Stimulated activated CD8-positive, alpha-beta memory T cell treated with anti-CD3 and anti-CD28 coated beads, Interleukin-12 subunit alpha, Interleukin-12 subunit beta, amount 100 ng/mL, for 1 hour (primary cell): ENCODE results near the gene GTF2H1.
"Not testable (repeated sequence)": the region's sequence is repeated elsewhere in the genome, so short reads cannot be mapped to it uniquely, and the experiment has no call there.

ENCODE experiments used
- DNase-seq: peaks from one replicate; pipeline ENCODE4 v3.0.0-alpha.2; 2020; ENCODE audit warnings: low read depth

GTF2H1 gene

DNA sequence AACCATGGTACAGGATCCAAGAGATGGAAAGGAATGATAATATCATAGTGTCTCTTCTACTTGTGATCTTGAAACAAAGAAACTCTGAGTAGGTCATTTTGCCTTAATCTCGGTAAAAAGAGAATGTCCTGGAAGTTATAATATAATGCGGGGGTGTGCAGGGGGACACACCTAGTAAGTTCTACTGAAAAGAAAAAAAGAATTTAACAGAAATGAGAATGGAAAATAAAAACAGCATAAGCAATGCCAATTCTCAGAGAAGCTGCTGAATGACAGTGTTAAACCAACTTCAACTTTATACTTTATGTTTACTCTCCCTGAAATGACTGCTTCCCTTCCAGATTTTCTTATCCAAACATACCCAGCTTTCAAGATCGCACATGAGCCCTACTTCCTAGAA is 2.5 kb upstream of the GTF2H1 start:
- no peak for DNase-seq

DNA sequence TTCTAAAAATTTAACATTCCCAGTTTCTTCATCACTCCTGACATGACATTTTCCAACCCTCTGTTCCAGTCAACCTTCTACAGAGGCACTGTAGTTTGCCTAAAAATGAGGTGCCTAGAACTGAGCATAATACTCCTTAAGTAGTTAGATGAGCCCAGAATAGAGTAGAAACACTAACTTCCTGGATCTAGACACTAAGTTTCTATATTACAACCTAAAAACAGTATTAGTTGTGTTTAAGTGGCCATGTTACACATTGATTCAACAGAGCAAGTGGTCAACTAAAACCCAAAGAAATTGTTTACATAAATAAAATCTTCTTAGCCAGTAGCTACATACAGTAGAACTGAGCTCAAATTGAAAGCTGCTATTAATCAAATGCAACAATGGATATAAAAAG is 1.8 kb upstream of the GTF2H1 start:
- no peak for DNase-seq

DNA sequence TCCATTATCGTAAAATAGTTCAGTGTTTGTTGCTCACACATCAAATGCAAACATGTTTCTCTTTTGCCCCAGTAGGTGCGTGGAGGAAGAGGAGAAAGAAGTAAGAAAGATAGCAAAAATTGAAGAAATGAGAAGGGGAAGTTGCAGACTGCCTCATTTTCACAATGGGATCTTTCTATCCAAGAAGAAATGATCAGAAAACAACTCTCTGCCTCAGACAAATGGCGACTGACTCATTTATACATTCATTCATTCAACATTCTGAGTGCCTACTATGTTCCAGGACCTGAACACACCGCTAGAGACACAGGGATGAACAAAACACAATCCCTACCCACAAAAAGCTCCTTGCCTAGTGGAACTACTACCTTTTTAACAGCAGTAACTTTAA is 794 bp upstream of the GTF2H1 start:
- no peak for DNase-seq

DNA sequence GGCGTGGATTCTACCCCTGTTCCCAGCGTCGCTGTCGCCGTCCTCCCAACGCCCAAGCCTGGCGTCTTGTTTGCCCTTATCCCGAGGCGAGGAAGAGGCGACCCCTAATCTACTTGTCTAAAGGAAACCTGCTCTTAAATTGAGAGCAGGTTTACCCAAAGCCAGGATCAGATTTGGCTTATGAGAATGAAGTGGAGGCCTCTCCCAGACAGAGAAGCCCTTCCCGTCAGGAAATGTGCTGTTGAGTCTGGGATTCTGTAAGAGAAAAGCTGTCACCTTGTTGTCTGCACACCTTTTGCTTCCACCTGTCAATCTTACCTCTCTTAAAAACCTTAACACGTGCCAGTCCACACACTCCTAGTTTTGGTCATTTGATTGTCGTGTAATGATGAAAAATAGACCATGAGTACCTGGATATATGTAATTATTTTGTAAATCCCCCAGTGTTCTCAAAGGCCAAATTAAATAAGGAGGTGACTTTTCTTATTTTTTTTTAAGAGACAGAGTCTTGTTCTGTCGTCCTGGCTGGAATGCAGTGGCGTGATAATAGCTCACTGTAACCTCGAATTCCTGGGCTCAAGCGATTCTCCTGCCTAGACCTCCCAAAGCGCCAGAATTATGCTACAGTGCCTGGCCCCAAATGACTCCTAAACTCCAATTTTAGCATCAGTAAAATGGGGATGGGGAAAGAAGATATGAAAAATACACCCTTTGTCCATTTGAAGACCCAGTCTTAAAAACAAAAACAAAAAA is 627 bp downstream of the GTF2H1 start:
- DNase-seq, result no peak

DNA sequence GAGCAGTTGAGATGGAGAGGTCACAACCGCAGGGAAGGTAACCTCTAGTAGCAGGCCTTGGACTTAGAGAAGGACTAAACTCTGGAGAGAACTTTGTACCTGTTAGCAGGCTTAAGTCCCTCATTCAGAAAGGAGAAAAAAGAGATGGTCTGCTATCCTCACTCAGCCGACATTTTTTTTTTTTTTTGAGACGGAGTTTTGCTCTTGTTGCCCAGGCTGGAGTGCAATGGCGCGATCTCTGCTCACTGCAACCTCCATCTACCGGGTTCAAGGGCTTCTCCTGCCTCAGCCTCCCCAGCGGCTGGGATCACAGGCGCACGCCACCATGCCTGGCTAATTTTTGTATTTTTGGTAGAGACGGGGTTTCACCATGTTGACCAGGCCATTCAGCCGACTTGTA is 1.5 kb downstream of the GTF2H1 start:
- DNase-seq, result not testable (repeated sequence)

DNA sequence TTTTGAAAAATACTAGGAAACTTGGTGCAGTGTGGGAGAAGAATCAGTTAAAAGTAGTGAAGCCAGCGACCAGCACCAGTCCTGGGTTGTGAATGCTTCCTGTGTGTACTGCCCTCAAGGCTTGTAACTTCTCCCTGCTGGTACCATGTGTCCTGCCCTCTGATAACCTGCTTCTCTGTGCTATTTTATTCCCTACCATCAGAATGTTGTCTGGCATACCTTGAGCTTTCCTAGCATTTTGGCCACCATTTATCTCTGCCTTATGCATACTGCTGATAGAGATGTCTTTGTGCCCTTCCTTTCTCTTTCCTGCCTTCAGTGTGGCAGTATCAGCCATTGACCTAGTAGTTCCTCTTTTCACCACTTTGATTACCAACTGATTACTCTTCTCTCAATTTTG is 2.0 kb downstream of the GTF2H1 start:
- no peak for DNase-seq

DNA sequence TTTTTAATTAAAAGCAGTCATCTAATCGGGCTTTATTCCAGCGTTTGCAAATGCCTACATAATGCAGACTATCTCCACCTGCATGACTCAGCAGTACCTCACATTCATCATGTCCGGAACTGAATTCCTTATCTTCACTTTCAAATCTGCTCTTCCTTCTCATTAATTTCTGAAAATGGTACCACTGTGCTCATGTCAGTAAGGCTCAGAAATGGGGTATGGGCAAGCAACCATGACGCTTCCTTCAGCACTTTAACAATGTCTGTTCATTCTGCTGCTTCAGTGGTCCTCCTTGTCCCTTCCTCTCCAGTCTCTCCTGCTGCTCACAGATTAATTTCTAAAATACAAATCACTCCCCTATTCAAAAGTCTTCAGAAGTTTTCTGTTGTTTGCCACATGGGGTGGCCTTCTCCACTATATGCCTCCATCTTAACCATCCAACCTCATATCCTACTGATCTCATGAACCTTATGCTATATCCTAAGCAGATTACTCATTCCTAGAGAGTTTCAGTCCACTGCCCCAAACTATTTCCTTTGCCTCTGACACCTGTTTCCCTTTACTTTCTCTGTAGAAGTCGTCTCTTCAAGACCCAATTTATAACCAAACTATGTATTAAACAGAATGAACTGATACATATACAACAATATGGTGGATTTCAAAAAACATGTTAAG is 7.0 kb downstream of the GTF2H1 start:
- no peak for DNase-seq

DNA sequence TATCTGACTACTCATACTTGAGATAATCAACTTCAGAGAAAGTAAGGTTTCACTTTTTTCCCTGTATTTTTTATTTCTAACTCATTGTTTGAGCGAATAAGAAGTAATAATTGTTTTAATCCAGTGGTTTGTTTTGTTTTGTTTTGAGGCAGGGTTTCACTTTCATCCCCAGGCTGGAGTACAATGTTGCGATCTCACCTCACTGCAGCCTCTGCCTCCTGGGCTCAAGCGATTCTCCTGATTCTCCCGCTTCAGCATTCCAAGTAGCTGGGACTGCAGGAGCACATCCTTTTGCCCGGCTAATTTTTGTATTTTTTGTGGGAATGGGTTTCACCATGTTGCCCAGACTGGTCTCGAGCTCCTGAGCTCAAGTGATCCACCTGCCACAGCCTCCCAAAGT is 8.6 kb downstream of the GTF2H1 start:
- DNase-seq, result no peak

DNA sequence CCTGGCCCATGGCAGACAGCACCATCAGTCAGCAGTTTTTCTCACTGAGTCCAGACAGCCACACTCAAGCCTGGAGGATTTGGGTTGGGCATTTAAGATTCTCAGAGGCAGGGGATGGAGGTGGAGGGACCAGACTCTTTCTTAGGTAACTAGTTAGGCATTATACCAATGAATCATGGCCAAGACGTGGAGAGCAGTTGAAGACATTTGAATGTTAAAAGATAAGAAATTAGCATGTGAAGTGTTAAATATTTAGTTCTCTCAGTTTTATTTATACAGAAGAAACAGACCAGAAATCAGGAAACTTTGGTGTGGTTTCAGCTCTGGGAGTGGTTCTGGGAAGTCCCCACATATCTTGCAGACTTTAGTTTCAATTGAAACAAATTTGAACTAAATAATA is 9.9 kb downstream of the GTF2H1 start:
- DNase-seq, result no peak

DNA sequence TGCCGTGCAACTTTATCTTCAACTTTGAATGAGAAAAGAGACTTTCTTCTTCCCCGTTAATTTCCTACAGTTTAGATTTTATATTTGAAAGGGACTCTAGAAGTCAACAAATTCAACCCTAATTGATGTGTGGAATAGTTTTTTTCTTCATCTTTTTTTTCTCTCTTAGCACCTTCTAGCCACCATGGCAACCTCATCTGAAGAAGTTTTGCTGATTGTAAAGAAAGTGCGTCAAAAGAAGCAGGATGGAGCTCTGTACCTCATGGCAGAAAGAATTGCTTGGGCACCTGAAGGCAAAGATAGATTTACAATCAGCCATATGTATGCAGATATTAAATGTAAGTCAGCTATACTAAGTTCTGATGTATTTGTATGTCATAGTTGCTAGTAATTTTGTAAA is 10.5 kb downstream of the GTF2H1 start:
- no peak for DNase-seq

DNA sequence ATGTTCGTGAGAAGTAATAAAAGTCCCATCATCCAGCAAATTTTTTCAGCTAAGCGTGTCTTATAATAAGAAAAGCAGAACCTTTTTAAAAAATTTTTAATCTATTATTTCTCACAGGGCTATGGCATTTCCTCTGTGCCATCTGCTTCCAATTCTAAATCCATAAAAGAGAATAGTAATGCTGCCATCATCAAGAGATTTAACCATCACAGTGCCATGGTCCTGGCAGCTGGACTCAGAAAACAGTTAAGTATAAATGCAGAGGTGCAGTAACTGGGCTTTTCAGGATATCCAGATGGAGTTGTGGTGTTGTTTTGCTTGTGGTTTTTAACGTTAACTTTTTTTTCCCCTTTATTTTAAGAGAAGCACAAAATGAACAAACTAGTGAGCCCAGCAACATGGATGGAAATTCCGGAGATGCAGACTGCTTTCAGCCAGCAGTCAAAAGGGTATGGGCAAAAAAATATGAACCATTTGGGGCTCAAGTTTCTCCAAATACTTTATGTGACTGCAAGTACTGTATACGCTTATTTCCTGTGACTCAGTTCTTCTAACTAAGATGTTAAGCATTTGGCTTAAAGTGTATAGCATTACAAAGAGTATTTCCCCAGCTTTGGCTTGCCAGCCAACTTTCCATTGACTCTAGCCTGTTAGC is 25.2 kb downstream of the GTF2H1 start:
- DNase-seq, result no peak

DNA sequence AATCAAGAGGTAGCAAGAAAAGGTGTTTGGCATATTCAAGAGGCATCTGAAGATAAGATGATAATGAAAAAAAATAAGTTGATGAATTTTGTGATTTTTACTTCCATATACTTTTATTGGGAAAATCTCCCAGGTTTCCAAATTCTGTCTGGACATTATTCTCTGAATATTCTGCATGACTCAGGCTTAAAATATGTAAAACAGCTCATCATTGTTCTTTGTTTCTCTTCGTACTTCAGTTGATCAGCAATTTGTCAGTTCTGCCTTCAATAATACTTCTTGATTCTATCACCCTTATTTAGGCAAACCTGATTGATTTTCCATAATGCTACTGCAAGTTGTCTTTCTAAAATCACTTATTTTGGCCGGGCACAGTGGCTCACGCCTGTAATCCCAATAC is 30.2 kb downstream of the GTF2H1 start:
- no peak for DNase-seq

DNA sequence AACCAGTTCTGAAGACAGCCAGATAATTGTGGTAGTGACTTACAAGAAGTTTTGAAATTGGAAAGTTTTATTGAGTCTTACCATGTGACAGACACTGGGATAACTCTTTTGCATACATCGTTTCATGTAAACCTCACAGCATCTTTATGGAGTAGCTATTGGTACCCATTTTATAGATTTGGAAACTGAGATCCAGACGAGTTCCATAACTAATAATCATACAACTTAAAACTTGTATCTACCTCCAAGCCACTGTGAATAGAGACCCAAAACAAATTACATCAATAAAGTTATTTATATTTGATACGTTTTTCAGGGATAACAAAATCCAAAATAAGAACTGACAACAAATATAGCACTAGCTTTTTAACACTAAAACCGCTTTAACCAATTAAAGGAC is 36.3 kb downstream of the GTF2H1 start:
- no peak for DNase-seq

DNA sequence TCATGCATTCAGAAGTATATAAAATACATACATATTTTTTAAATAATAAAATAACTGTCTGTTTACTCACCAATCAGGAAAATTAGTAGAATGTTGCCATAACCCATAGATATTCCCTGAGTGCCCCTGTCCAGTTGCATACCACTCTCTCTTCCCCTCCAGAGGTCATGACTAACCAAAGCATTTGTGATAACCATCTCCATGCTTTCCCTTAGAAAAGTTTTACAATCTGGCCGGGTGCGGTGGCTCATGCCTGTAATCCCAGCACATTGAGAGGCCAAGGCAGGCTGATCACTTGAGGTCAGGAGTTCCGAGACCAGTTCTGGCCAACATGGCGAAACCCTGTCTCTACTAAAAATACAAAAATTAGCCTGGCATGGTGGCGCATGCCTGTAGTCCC is 38.8 kb downstream of the GTF2H1 start:
- no peak for DNase-seq

DNA sequence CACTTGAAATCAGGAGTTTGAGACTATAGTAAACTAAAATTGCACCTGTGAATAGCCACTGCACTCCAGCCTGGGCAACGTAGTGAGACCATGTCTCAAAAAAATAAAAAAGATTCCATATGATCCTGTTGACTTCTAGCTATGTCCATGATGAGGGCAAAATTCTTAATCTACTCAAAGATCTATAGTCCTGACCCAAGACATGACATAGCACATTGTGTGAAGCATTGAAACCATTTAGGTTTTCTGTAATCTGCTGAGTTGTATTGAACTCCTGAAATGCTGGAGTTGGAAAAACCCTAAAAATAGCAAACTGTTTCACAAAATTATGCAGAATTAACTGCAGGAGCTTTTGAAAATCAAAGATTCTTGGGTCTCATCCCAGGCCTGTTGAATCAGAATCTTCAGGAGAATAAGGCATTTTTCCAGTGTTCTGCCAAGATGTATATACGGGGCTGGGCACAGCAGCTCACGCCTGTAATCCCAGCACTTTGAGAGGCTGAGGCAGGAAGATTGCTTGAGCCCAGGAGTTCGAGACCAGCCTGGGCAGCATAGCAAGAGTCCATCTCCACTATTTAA is 42.2 kb downstream of the GTF2H1 start:
- no peak for DNase-seq

DNA sequence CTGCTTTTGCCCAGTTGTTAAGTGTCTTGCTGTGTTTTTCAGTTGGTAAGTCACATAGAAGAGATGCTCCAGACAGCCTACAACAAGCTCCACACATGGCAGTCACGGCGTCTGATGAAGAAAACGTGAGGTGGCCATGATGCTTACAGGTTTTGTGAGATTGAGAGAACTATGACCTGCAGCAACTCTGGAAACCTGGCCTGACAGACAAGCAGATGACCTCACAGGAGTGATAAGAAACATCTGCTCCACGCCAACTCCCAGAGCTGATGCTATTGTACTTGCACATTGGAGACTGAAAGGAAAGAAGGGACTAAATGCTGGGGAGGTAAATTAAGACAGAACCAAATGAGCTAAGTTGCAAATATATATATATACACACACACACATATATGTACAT is 43.4 kb downstream of the GTF2H1 start:
- no peak for DNase-seq

DNA sequence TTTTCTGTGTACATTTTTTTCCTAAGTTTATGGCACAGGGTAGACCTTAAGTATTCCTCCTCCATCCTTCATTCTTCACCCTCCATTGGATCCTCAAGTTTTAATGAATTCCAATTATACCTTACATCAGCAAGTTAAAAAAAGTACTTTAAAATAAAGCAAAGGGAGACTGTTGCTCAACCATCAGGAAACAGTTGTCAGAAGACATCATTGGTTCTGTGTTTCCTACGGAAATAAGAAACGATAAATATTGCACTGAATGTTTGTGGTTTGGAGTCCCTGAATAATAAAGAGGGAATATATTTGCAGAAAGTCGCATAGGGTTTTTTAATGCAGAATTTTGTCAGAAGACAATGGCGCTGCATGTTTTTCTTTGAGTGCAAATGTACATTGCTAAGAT is 43.9 kb downstream of the GTF2H1 start:
- no peak for DNase-seq

DNA sequence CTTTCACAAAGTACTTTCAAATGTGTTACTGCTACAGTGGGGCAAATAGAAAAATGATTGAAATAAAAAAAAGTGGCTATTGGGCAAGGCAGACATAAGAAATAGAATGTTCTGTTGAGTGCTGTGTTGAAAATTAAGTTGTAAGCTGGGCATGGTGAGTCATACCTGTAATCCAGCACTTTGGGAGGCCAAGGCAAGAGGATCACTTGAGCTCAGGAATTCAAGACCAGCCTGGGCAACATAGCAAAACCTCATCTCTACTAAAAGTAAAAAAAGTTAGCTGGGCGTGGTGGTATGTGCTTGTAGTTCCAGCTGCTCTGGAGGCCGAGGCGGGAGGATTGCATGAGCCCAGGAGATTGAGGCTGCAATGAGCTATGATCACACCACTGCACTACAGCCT is 45.1 kb downstream of the GTF2H1 start:
- DNase-seq, result no peak

DNA sequence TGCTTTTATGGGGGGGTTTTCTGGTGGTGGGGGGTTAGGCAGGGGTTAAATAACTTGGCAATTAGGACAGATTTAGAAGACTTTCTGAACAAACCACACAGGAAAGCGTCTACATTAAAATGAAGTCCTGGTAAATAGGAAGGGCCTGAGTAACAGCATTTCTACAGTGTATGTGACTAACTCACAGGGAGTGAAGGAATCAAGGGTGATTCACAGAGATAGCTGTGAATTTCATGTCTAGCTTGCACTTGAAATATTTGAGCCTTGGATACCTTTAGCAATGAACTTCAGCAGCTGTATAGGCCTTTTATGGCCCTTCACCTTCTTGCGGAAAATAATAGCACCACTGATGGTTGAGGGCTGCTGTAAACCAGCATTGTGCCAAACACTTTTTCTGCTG is 45.9 kb downstream of the GTF2H1 start:
- no peak for DNase-seq

DNA sequence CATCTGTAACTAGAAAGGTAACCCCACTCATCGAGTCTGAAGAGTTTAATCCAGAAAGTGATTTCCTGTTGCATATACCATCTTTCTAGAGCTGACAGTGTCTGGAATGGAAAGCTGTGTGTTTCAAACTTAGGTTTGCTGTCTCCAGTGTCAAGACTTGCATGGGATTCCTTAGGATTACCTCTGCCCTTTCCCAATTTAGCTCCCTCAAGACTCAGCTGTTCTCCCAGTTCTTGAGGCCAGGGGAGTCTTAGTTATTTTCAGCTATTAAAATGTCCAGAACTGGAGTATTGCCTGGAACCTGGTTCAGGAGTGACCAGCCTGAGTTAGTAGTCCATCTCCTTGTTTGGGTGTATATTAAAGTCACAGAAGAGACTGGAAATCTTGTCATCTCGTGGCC is 47.0 kb downstream of the GTF2H1 start:
- DNase-seq, result no peak

DNA sequence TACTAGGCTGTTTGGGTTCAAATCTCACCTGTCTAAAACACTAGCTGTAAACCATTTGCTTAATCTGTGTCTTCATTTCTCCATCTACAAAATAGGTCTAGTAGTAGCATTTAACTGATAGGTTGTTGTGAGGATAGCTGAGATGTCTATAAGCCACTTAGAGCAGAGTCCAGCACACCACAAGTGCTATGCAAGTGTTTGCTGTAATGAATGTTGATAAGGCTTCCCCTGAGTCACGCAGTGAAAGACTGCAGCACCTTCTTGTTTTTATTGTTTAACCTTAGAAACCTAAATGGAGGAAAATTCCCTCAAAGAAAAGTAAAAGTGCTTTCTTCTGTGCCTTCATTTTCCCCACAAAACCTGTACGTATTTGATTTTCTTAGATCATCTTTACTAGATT is 48.9 kb downstream of the GTF2H1 start:
- no peak for DNase-seq

DNA sequence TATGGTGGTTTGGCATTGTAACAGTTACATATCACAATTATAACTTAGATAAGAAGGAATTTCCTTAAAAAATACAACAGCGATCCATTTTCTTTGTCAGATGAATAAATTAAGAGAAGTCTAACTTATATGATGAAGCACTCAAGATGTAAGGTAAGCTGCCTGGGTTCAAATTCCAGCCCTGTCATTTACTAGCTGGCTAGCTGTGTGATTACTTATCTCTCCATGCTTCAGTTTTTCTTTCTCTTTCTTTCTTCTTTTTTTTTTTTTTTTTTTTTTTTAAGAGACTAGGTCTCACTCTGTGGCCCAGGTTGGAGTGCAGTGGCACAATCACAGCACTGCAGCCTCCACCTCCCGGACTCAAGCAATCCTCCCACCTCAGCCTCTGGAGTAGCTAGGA is 49.8 kb downstream of the GTF2H1 start:
- no peak for DNase-seq

DNA sequence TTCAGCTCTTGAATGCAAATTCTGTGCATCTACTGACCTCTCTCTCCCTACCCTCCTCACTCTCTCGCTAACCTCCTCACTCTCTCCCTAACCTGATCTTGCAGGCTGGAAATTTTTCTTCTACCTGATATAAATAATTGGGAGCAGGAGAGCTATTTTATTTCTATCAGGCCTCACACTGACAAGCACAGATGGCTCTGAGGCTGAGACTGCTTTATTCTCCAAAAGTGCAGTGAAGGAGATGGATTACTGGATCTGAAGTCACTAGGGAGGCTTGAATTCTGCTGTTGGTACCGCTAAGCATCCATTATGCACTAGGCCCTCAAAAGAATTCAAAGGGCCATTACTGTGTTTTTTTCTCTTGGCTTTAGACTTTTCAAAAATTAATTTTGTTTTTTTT is 52.6 kb downstream of the GTF2H1 start:
- no peak for DNase-seq
